ENCODE data around the gene CLDN8. TPM values are rescaled to one million over a fixed set of nuclear protein-coding genes. Genes with fewer than 3 reads are reported as not detected.
A peak's percentile ranks its signal among the peaks of the same experiment; 100 is the strongest.

CLDN8 gene
- total RNA-seq, 3 donors from 2014 or later, result 0.16 to 213 (median 39.7) TPM

DNA sequence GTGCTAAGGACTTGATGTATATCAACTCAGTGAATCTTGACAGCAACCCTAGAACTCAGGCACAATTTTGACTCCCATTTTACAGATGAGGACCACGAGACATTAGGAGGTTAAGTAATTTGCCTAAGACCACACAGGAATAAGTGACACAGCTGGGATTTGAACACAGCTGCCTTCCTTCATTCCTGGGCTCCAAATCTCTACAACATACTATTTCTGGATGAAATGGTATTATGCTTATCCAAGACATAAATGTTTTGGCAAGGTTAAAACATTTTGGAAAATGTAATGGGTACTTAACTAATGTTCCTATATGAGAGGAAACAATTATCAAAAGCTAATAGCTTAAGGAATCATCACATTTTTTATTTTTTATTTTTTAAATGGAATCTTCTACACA lies 4.8 kb downstream of the CLDN8 start:
- H3K4me1 ChIP-seq, result no peaks in the 10 kb centered on the region
- TF ChIP-seq POLR2AphosphoS5 (IDR thresholded peaks at IDR 0.05), result no peak
- TF ChIP-seq, protein P1, sequence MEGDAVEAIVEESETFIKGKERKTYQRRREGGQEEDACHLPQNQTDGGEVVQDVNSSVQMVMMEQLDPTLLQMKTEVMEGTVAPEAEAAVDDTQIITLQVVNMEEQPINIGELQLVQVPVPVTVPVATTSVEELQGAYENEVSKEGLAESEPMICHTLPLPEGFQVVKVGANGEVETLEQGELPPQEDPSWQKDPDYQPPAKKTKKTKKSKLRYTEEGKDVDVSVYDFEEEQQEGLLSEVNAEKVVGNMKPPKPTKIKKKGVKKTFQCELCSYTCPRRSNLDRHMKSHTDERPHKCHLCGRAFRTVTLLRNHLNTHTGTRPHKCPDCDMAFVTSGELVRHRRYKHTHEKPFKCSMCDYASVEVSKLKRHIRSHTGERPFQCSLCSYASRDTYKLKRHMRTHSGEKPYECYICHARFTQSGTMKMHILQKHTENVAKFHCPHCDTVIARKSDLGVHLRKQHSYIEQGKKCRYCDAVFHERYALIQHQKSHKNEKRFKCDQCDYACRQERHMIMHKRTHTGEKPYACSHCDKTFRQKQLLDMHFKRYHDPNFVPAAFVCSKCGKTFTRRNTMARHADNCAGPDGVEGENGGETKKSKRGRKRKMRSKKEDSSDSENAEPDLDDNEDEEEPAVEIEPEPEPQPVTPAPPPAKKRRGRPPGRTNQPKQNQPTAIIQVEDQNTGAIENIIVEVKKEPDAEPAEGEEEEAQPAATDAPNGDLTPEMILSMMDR (IDR thresholded peaks at IDR 0.05), result no peak
- TF ChIP-seq POLR2A (IDR thresholded peaks at IDR 0.05), result no peak
- H3K27me3 ChIP-seq, result no peaks in the 10 kb centered on the region
- no peak overlapping the region for H3K27ac ChIP-seq
- intact Hi-C loops (cut with DNase I; ENCODE audit: low total_unique reads), result no loop called here
- no peaks in the 10 kb centered on the region for H3K36me3 ChIP-seq
- DNase-seq (ENCODE audit: low spot score in 2 of 2), result no peak
- H3K4me3 ChIP-seq, result no peak overlapping the region
- no peaks in the 10 kb centered on the region for H3K9me3 ChIP-seq

DNA sequence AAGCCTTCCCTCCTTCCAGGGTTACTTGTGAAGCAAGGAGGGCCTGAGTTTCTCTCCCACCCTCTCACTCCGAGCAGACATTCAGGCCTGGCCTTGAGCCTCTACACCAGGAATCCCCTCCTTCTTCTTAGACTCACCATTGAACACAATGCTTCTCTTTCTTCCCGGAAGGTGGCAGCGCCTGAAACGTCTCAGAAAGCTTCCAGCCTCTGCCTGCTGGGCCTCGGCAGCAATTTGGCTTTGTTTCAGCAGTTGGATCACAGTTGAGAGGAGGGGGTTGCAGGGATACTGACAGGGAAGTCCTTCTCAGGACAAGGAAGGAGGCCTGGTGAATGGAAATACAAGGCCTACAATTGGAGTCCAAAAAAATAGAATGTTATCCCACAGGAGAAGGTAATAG lies 6.3 kb downstream of the CLDN8 start:
- peak overlapping the region in 1 of 2 donors; percentile 36 for H3K27ac ChIP-seq
- H3K27me3 ChIP-seq, result no peaks in the 10 kb centered on the region
- TF ChIP-seq, protein P1 (IDR thresholded peaks at IDR 0.05), result no peak
- TF ChIP-seq POLR2AphosphoS5 (IDR thresholded peaks at IDR 0.05) (no peak), POLR2A (IDR thresholded peaks at IDR 0.05) (no peak)
- intact Hi-C loops (cut with DNase I; ENCODE audit: low total_unique reads), result no loop called here
- DNase-seq (ENCODE audit: low spot score in 2 of 2), result no peak
- no peaks in the 10 kb centered on the region for H3K4me1 ChIP-seq
- no peak overlapping the region for H3K4me3 ChIP-seq
- no peaks in the 10 kb centered on the region for H3K9me3 ChIP-seq
- H3K36me3 ChIP-seq, result no peaks in the 10 kb centered on the region

DNA sequence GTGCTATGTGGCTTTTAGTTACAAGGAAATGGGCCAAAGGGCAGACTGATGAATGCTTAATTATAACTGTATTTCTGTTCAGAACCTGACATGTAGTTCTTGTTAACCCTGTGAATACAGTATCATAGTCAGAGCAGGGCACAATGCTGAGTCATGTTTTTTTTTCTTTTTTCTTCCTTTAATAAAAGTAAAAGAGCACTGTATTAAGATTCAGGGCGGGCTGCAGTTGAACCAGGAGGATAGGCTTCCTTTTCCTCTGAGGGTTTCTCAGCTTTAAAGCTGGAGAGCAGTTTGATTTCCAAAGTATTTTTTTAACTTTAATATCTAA lies 8.7 kb downstream of the CLDN8 start:
- no peak for DNase-seq (ENCODE audit: low spot score in 2 of 2)
- H3K27me3 ChIP-seq, result no peaks in the 10 kb centered on the region
- H3K9me3 ChIP-seq, result no peaks in the 10 kb centered on the region
- H3K4me1 ChIP-seq, result no peaks in the 10 kb centered on the region
- no peak overlapping the region for H3K4me3 ChIP-seq
- H3K36me3 ChIP-seq, result no peaks in the 10 kb centered on the region
- intact Hi-C loops (cut with DNase I; ENCODE audit: low total_unique reads), result no loop called here
- no peak overlapping the region for H3K27ac ChIP-seq
- TF ChIP-seq POLR2AphosphoS5 (IDR thresholded peaks at IDR 0.05), result no peak
- TF ChIP-seq POLR2A (IDR thresholded peaks at IDR 0.05), result no peak
- TF ChIP-seq, protein P1 (IDR thresholded peaks at IDR 0.05), result no peak

DNA sequence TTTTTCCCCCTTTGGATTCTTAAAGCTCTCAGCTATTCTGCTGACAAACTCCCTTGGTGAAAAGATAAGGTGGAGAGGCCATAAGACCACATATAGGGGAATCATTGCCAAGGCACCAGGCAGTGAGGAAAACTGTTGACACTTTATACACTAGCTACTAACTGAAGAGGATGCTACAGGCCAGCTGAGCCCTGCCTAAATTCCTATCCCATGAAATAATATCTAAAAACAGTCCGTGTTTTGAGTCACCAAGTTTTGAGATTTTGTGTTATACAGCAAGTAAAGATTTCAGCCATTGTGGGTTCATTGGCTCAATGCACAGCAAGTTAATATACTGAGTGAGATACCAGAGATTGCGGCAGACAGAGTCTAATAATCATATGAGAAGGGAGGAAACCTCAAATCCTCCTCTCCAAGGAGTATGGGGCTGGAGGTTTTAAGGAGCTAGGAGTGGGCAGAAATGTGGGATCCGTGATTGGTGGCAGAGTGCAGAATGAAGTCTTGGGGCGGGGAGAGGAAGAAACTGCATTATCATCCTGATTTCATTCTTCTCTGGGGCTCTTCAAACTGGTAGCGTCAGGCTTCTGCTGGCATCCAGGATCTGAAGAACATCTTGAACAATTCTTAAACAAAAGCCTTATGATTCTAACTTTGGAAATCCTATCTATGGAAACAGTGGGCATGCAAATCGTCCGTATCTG lies 9.2 kb downstream of the CLDN8 start:
- Histone ChIP-seq H3K36me3 (no peaks in the 10 kb centered on the region), H3K27me3 (no peaks in the 10 kb centered on the region), H3K4me1 (no peaks in the 10 kb centered on the region), H3K4me3 (no peak overlapping the region), H3K27ac (no peak overlapping the region), H3K9me3 (no peaks in the 10 kb centered on the region)
- intact Hi-C loops (cut with DNase I; ENCODE audit: low total_unique reads), result no loop called here
- TF ChIP-seq POLR2A (IDR thresholded peaks at IDR 0.05) (no peak), POLR2AphosphoS5 (IDR thresholded peaks at IDR 0.05) (no peak)
- TF ChIP-seq, protein P1 (IDR thresholded peaks at IDR 0.05), result no peak
- no peak for DNase-seq (ENCODE audit: low spot score in 2 of 2)

DNA sequence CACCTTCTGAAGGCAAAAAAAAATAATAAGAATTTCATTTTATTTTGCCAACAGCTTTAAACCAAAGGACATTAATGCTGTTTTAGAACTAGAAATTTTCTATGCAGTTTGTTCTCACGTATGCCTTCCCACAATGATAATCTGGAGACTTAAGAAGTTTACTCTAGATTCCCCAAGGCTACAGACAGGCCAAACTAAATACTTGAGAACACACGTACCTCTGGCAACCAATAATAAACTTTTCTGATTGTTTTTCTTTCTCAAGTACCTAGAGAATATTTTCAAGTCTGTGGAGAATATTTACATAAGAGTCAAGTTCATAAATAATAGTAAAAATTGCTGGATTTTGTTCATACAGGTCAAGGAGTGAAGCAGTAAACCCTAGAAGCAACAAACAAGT lies 15.9 kb downstream of the CLDN8 start:
- intact Hi-C loops (cut with DNase I; ENCODE audit: low total_unique reads), result no loop called here
- DNase-seq (ENCODE audit: low spot score in 2 of 2), result no peak
- H3K4me1 ChIP-seq, result no peaks in the 10 kb centered on the region
- no peak overlapping the region for H3K4me3 ChIP-seq
- H3K27me3 ChIP-seq, result no peaks in the 10 kb centered on the region
- no peaks in the 10 kb centered on the region for H3K36me3 ChIP-seq
- no peak overlapping the region for H3K27ac ChIP-seq
- H3K9me3 ChIP-seq, result no peaks in the 10 kb centered on the region
- TF ChIP-seq POLR2AphosphoS5 (IDR thresholded peaks at IDR 0.05) (no peak), POLR2A (IDR thresholded peaks at IDR 0.05) (no peak)
- TF ChIP-seq, protein P1 (IDR thresholded peaks at IDR 0.05), result no peak

All from breast epithelium (tissue), 4 donors.